Right kidney (tissue), 1 donor: ENCODE results near the gene FUT7.

Experiments used
- DNase-seq: peaks from one replicate; pipeline ENCODE4 v3.0.0-alpha.2; 2016

FUT7 gene

GRCh38 chr9:136982232-136983051, 49.4 kb downstream of the FUT7 start, which contains the start of gene LCNL1:
LCNL1 (plus strand) TSS chr9:136982993; CDS start chr9:136983587, 594 bp downstream.
- DNase-seq, result no peak

- DNase-seq, result no peak
These were observed 50.2 kb downstream of the FUT7 start for GRCh38 chr9:136981588-136982231.

GRCh38 chr9:136980669-136981478, 51.0 kb downstream of the FUT7 start:
- DNase-seq, result no peak
